Measurements from ENCODE around the gene AMPH. TPM values are rescaled to one million over a fixed set of nuclear protein-coding genes. Genes with fewer than 3 reads are reported as not detected.

AMPH gene
- total RNA-seq, 1 donor from 2014 or later, result not detected

- no peaks in the 10 kb centered on the region for H3K9me3 Mint-ChIP-seq
- CTCF ChIA-PET, result no interaction called here
- peaks cover 2% of the 10 kb centered on the region for H3K27me3 Mint-ChIP-seq
- H3K27ac Mint-ChIP-seq, result no peak overlapping the region
- POLR2A ChIA-PET, result no interaction called here
- ATAC-seq (ENCODE audit: low read depth) (no peak), DNase-seq (no peak)
- H3K36me3 Mint-ChIP-seq (ENCODE audit: low read depth), result no peaks in the 10 kb centered on the region
- TF ChIP-seq, protein P1, sequence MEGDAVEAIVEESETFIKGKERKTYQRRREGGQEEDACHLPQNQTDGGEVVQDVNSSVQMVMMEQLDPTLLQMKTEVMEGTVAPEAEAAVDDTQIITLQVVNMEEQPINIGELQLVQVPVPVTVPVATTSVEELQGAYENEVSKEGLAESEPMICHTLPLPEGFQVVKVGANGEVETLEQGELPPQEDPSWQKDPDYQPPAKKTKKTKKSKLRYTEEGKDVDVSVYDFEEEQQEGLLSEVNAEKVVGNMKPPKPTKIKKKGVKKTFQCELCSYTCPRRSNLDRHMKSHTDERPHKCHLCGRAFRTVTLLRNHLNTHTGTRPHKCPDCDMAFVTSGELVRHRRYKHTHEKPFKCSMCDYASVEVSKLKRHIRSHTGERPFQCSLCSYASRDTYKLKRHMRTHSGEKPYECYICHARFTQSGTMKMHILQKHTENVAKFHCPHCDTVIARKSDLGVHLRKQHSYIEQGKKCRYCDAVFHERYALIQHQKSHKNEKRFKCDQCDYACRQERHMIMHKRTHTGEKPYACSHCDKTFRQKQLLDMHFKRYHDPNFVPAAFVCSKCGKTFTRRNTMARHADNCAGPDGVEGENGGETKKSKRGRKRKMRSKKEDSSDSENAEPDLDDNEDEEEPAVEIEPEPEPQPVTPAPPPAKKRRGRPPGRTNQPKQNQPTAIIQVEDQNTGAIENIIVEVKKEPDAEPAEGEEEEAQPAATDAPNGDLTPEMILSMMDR (IDR thresholded peaks at IDR 0.05), result no peak
- no peaks in the 10 kb centered on the region for H3K4me1 Mint-ChIP-seq
- intact Hi-C loops (cut with micrococcal nuclease), result loop anchor here (5.0 kb wide), 1 partner anchor 138 kb away; no protein-coding TSS in a partner anchor
- no peak overlapping the region for H3K4me3 Mint-ChIP-seq
Observed at GRCh38 chr7:38535073-38535472, 96.1 kb downstream of the AMPH start.

- no peaks in the 10 kb centered on the region for H3K36me3 Mint-ChIP-seq (ENCODE audit: low read depth)
- no peak for DNase-seq
- H3K27me3 Mint-ChIP-seq, result peaks cover 3% of the 10 kb centered on the region
- H3K4me3 Mint-ChIP-seq, result no peak overlapping the region
- H3K9me3 Mint-ChIP-seq, result no peaks in the 10 kb centered on the region
- ChIA-PET POLR2A (no interaction called here), CTCF (no interaction called here)
- TF ChIP-seq, protein P1 (IDR thresholded peaks at IDR 0.05), result no peak
- intact Hi-C loops (cut with micrococcal nuclease), result no loop called here
- H3K4me1 Mint-ChIP-seq, result no peaks in the 10 kb centered on the region
- ATAC-seq (ENCODE audit: low read depth), result no peak
- no peak overlapping the region for H3K27ac Mint-ChIP-seq
Observed at GRCh38 chr7:38525857-38526256, 105.3 kb downstream of the AMPH start.

DNA sequence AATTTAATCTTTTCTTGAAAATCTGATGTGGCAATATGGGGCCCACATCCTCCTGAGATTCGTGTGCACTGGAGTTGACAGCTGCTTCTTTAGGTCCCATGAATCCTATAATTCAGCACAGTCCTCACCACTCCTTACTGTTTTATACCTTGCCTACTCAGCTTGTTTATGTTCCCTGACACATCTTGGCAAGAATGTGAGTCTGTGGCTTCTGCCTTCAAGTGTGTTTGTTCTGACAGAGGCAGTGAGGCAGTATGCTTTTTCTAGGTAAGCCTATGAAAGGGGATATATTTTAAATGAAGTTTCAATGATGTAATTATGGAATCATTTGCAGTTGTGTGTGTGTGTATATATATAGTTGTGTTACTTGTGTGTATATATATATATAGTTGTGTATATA lies 106.4 kb downstream of the AMPH start:
- H3K4me3 Mint-ChIP-seq, result no peak overlapping the region
- intact Hi-C loops (cut with micrococcal nuclease), result no loop called here
- H3K27ac Mint-ChIP-seq, result no peak overlapping the region
- ATAC-seq (ENCODE audit: low read depth), result no peak
- no peaks in the 10 kb centered on the region for H3K4me1 Mint-ChIP-seq
- H3K27me3 Mint-ChIP-seq, result peaks cover 7% of the 10 kb centered on the region
- TF ChIP-seq, protein P1 (IDR thresholded peaks at IDR 0.05), result no peak
- no peak for DNase-seq
- no peaks in the 10 kb centered on the region for H3K9me3 Mint-ChIP-seq
- ChIA-PET POLR2A (no interaction called here), CTCF (no interaction called here)
- H3K36me3 Mint-ChIP-seq (ENCODE audit: low read depth), result no peaks in the 10 kb centered on the region

GRCh38 chr7:38520741-38521140 lies 110.4 kb downstream of the AMPH start:
- ChIA-PET POLR2A (no interaction called here), CTCF (no interaction called here)
- H3K36me3 Mint-ChIP-seq (ENCODE audit: low read depth), result no peaks in the 10 kb centered on the region
- no peak for ATAC-seq (ENCODE audit: low read depth)
- TF ChIP-seq, protein P1 (IDR thresholded peaks at IDR 0.05), result no peak
- H3K4me3 Mint-ChIP-seq, result no peak overlapping the region
- intact Hi-C loops (cut with micrococcal nuclease), result no loop called here
- H3K27me3 Mint-ChIP-seq, result peaks cover 10% of the 10 kb centered on the region
- DNase-seq, result no peak
- no peak overlapping the region for H3K27ac Mint-ChIP-seq
- H3K9me3 Mint-ChIP-seq, result peaks cover 2% of the 10 kb centered on the region
- H3K4me1 Mint-ChIP-seq, result no peaks in the 10 kb centered on the region

- ATAC-seq (ENCODE audit: low read depth), result no peak
- intact Hi-C loops (cut with micrococcal nuclease), result no loop called here
- TF ChIP-seq, protein P1 (IDR thresholded peaks at IDR 0.05), result no peak
- DNase-seq, result no peak
- CTCF ChIA-PET, result no interaction called here
- H3K4me3 Mint-ChIP-seq, result no peak overlapping the region
- H3K4me1 Mint-ChIP-seq, result no peaks in the 10 kb centered on the region
- peaks cover 10% of the 10 kb centered on the region for H3K27me3 Mint-ChIP-seq
- H3K36me3 Mint-ChIP-seq (ENCODE audit: low read depth), result no peaks in the 10 kb centered on the region
- POLR2A ChIA-PET, result no interaction called here
- no peak overlapping the region for H3K27ac Mint-ChIP-seq
- H3K9me3 Mint-ChIP-seq, result peaks cover 14% of the 10 kb centered on the region
Observed at GRCh38 chr7:38518541-38518940, 112.6 kb downstream of the AMPH start.
